Breast epithelium (tissue), 3 donors: Measurements from ENCODE around the gene MMS19.

ENCODE experiments used
- POLR2A ChIP-seq: fragments of 450-650 bp; IDR thresholded peaks from one replicate; pipeline ENCODE4 v1.6.1; 2016; ENCODE audit warnings: antibody characterized with exemption, mild to moderate bottlenecking, moderate library complexity
- POLR2AphosphoS5 ChIP-seq, 3 donors: sonication (generic); formaldehyde crosslinking; IDR thresholded peaks; one replicate each; pipeline ENCODE4 v1.6.1; 2017; ENCODE audit warnings: antibody characterized with exemption in 3 of 3
- TF ChIP-seq, protein P1 (sequence below), 3 donors: fragments of 450-650 bp; IDR thresholded peaks; one replicate each; pipeline ENCODE4 v1.5.1; 2016 to 2017; ENCODE audit warnings: antibody characterized with exemption in 3 of 3, mild to moderate bottlenecking in 3 of 3, moderate library complexity in 3 of 3

DNA sequence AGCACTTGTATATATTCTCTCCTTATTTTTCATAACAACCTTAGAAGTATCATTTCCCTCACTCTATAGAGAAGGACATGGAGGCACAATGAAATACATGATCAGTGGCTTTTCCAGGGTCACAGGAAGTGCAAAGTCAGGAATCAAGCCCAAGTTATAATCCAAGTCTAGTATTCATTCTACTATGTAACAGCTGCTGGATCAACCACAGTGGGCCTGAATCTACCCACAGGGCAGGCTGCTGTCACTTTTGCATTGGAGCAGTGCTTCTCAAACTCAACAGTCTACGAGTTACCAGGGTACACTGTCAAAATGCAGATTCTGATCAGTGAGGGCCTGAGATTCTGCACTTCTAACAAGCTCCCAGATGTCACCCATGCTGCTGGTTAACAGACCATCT is 34.0 kb downstream of the MMS19 start:
- TF ChIP-seq POLR2A (no peak), POLR2AphosphoS5 (IDR thresholded peaks at IDR 0.05) (no peak)
- TF ChIP-seq, protein P1, sequence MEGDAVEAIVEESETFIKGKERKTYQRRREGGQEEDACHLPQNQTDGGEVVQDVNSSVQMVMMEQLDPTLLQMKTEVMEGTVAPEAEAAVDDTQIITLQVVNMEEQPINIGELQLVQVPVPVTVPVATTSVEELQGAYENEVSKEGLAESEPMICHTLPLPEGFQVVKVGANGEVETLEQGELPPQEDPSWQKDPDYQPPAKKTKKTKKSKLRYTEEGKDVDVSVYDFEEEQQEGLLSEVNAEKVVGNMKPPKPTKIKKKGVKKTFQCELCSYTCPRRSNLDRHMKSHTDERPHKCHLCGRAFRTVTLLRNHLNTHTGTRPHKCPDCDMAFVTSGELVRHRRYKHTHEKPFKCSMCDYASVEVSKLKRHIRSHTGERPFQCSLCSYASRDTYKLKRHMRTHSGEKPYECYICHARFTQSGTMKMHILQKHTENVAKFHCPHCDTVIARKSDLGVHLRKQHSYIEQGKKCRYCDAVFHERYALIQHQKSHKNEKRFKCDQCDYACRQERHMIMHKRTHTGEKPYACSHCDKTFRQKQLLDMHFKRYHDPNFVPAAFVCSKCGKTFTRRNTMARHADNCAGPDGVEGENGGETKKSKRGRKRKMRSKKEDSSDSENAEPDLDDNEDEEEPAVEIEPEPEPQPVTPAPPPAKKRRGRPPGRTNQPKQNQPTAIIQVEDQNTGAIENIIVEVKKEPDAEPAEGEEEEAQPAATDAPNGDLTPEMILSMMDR (IDR thresholded peaks at IDR 0.05) = no peak
